ENCODE results near the gene CASTOR1. TPM values are rescaled to one million over a fixed set of nuclear protein-coding genes. Genes with fewer than 3 reads are reported as not detected.

Gene CASTOR1
- total and polyA plus RNA-seq, 2 donors: 7.5 to 21.7 TPM

- Histone ChIP-seq H3K4me1 (ENCODE audit: insufficient read depth) (no peaks in the 10 kb centered on the region), H3K4me3 (ENCODE audit: low read depth, low read length) (no peak overlapping the region), H3K27ac (ENCODE audit: low read depth) (no peak overlapping the region), H3K36me3 (ENCODE audit: insufficient read depth) (no peaks in the 10 kb centered on the region)
- no peak for DNase-seq (ENCODE audit: extremely low spot score)
- 95% methylated on average over 13 of the region's 13 CpGs for WGBS
Observed at GRCh38 chr22:30299322-30299721, 10.0 kb upstream of the CASTOR1 start.

GRCh38 chr22:30297991-30298701, 8.8 kb upstream of the CASTOR1 start:
- no peak overlapping the region for H3K4me3 ChIP-seq (ENCODE audit: low read depth, low read length)
- H3K4me1 ChIP-seq (ENCODE audit: insufficient read depth): no peaks in the 10 kb centered on the region
- H3K27ac ChIP-seq (ENCODE audit: low read depth): peak overlapping the region; percentile 51
- no peaks in the 10 kb centered on the region for H3K36me3 ChIP-seq (ENCODE audit: insufficient read depth)
- 79% methylated on average over 9 of the region's 9 CpGs for WGBS
- no peak for DNase-seq (ENCODE audit: extremely low spot score)

GRCh38 chr22:30297276-30297990, 8.1 kb upstream of the CASTOR1 start:
- Histone ChIP-seq H3K4me1 (ENCODE audit: insufficient read depth) (no peaks in the 10 kb centered on the region), H3K4me3 (ENCODE audit: low read depth, low read length) (no peak overlapping the region), H3K36me3 (ENCODE audit: insufficient read depth) (peaks cover 2% of the 10 kb centered on the region), H3K27ac (ENCODE audit: low read depth) (no peak overlapping the region)
- WGBS: 86% methylated on average over 11 of the region's 11 CpGs
- no peak for DNase-seq (ENCODE audit: extremely low spot score)

- DNase-seq (ENCODE audit: extremely low spot score): no peak
- no peak overlapping the region for H3K27ac ChIP-seq (ENCODE audit: low read depth)
- H3K4me1 ChIP-seq (ENCODE audit: insufficient read depth): no peaks in the 10 kb centered on the region
- H3K36me3 ChIP-seq (ENCODE audit: insufficient read depth): peaks cover 2% of the 10 kb centered on the region
- H3K4me3 ChIP-seq (ENCODE audit: low read depth, low read length): no peak overlapping the region
- 87% methylated on average over 3 of the region's 3 CpGs for WGBS
Observed at GRCh38 chr22:30296833-30297232, 7.5 kb upstream of the CASTOR1 start.

GRCh38 chr22:30296324-30296723, 7.0 kb upstream of the CASTOR1 start:
- no peak overlapping the region for H3K27ac ChIP-seq (ENCODE audit: low read depth)
- WGBS: 94% methylated on average over 4 of the region's 4 CpGs

GRCh38 chr22:30295576-30295975, 6.3 kb upstream of the CASTOR1 start:
- Histone ChIP-seq H3K27ac (ENCODE audit: low read depth) (no peak overlapping the region), H3K36me3 (ENCODE audit: insufficient read depth) (peaks cover 2% of the 10 kb centered on the region), H3K4me1 (ENCODE audit: insufficient read depth) (no peaks in the 10 kb centered on the region), H3K4me3 (ENCODE audit: low read depth, low read length) (no peak overlapping the region)
- DNase-seq (ENCODE audit: extremely low spot score): no peak
- 66% methylated on average over 7 of the region's 7 CpGs for WGBS

More at GRCh38 chr22:30296324-30296723, 7.0 kb upstream of the CASTOR1 start:
- H3K4me3 ChIP-seq (ENCODE audit: low read depth, low read length): no peak overlapping the region
- DNase-seq (ENCODE audit: extremely low spot score): no peak
- H3K4me1 ChIP-seq (ENCODE audit: insufficient read depth): no peaks in the 10 kb centered on the region
- peaks cover 2% of the 10 kb centered on the region for H3K36me3 ChIP-seq (ENCODE audit: insufficient read depth)

- H3K4me3 ChIP-seq (ENCODE audit: low read depth, low read length): no peak overlapping the region
- no peak overlapping the region for H3K27ac ChIP-seq (ENCODE audit: low read depth)
- DNase-seq (ENCODE audit: extremely low spot score): no peak
- WGBS: 94% methylated on average over 11 of the region's 11 CpGs
- H3K4me1 ChIP-seq (ENCODE audit: insufficient read depth): no peaks in the 10 kb centered on the region
- H3K36me3 ChIP-seq (ENCODE audit: insufficient read depth): peaks cover 2% of the 10 kb centered on the region
Observed at GRCh38 chr22:30294830-30295229, 5.5 kb upstream of the CASTOR1 start.

- 95% methylated on average over 9 of the region's 9 CpGs for WGBS
Observed at GRCh38 chr22:30294066-30294465, 4.8 kb upstream of the CASTOR1 start.

GRCh38 chr22:30293026-30293425, 3.7 kb upstream of the CASTOR1 start:
- H3K4me3 ChIP-seq (ENCODE audit: low read depth, low read length): no peak overlapping the region
- H3K4me1 ChIP-seq (ENCODE audit: insufficient read depth): no peaks in the 10 kb centered on the region
- no peak for DNase-seq (ENCODE audit: extremely low spot score)
- H3K36me3 ChIP-seq (ENCODE audit: insufficient read depth): peaks cover 2% of the 10 kb centered on the region
- no peak overlapping the region for H3K27ac ChIP-seq (ENCODE audit: low read depth)
- WGBS: 92% methylated on average over 7 of the region's 7 CpGs

More at GRCh38 chr22:30294066-30294465, 4.8 kb upstream of the CASTOR1 start:
- H3K27ac ChIP-seq (ENCODE audit: low read depth): no peak overlapping the region
- peaks cover 2% of the 10 kb centered on the region for H3K36me3 ChIP-seq (ENCODE audit: insufficient read depth)
- H3K4me1 ChIP-seq (ENCODE audit: insufficient read depth): no peaks in the 10 kb centered on the region
- DNase-seq (ENCODE audit: extremely low spot score): no peak
- no peak overlapping the region for H3K4me3 ChIP-seq (ENCODE audit: low read depth, low read length)

- Histone ChIP-seq H3K27ac (ENCODE audit: low read depth) (no peak overlapping the region), H3K4me3 (ENCODE audit: low read depth, low read length) (no peak overlapping the region), H3K4me1 (ENCODE audit: insufficient read depth) (no peaks in the 10 kb centered on the region), H3K36me3 (ENCODE audit: insufficient read depth) (peaks cover 2% of the 10 kb centered on the region)
- no peak for DNase-seq (ENCODE audit: extremely low spot score)
- WGBS: 89% methylated on average over 18 of the region's 18 CpGs
Observed at GRCh38 chr22:30292069-30292970, 3.0 kb upstream of the CASTOR1 start.

- no peak overlapping the region for H3K4me3 ChIP-seq (ENCODE audit: low read depth, low read length)
- H3K36me3 ChIP-seq (ENCODE audit: insufficient read depth): peaks cover 2% of the 10 kb centered on the region
- DNase-seq (ENCODE audit: extremely low spot score): no peak
- peak overlapping the region; percentile 84 for H3K27ac ChIP-seq (ENCODE audit: low read depth)
- WGBS: 54% methylated on average over 13 of the region's 13 CpGs
- no peaks in the 10 kb centered on the region for H3K4me1 ChIP-seq (ENCODE audit: insufficient read depth)
Observed at GRCh38 chr22:30291058-30291892, 2.0 kb upstream of the CASTOR1 start.

GRCh38 chr22:30290342-30291057, 1.2 kb upstream of the CASTOR1 start:
- no peak for DNase-seq (ENCODE audit: extremely low spot score)
- peaks cover 2% of the 10 kb centered on the region for H3K36me3 ChIP-seq (ENCODE audit: insufficient read depth)

More at GRCh38 chr22:30290342-30291057, 1.2 kb upstream of the CASTOR1 start:
- Histone ChIP-seq H3K4me1 (ENCODE audit: insufficient read depth) (no peaks in the 10 kb centered on the region), H3K27ac (ENCODE audit: low read depth) (peak overlapping the region; percentile 84), H3K4me3 (ENCODE audit: low read depth, low read length) (no peak overlapping the region)
- 31% methylated on average over 3 of the region's 3 CpGs for WGBS
